ENCODE measurements around the gene MUSTN1.

The MUSTN1 gene

DNA sequence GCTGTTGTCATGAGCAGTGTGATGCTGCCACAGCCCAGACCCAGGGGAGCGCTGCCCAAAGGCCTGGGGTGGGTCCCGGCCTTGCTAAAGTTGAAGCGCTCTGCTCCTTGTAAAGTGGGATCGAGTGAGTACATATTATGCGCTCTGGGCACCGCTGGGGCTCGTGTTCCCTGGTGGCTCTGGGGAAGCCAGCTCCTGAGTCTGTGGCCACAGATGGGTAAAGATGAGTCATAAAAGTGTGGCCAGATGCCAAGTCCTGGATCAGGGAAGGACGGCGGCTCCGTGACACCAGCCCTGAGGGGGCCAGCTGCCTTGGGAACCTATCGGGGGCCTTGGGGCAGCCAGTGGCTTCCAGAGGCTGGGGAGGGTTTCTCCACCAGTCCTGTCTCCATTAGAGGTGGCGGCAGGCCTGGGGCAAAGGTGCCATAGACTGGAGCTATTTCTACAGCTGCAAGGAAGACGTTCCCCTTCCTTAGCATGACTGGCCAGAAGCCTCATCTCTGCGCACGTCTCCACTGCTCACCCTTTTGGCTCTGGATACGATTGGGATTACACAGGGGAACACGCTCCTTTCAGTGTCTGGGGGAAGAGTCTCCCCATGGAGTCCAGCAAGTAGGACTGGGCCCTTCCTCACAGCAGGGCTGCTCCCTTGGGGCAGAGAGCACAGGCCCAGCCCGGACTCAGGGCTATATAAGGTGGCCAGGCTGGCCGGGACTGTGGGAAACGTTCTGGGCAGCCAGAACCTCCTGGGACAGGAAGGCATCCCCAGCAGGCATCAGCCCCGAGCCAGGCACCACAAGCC is 3.1 kb downstream of the MUSTN1 start:
- DNase-seq (ENCODE audit: low spot score): peak; percentile 84

DNA sequence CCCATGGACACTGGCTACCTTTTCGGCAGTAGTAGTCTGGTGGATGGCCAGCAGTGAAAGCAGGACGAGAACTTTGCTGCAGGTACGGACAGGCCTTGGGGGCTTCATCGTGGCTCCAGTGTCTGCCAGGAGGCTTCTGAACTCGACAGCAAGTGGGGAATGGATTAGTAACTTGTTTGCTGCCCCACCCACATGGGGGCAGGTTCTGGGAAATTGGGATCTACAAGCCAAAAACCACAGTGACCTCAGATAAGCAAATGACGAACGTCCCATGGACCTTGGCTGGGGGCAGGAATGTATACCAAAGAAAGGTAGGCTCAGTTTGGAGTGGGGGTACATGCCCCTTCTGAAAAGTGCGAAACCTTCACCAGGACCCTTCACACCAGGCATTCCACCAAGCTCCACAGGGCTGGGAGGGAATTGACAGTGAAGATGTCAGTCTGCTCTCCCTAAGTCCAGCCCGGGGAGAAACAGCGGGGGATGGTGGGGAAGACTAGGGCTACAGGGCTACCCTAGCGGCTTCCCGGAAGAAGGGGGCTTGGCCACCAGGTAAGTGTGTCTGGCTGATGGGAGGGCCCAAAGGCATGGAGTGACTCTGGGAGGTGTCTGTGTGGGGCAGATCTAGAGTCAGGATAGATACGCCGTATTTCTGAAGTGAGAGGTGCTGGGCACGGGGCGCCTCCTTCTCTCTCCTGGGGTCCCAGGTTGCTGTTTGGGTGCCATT is 4.1 kb downstream of the MUSTN1 start, which contains the start of gene ITIH4:
Gene ITIH4 (minus strand): TSS at position 138 of the 724 bp plus-strand sequence. CDS start 30 bp downstream, at position 108.
- no peak for DNase-seq (ENCODE audit: low spot score)

GRCh38 chr3:52829906-52830463 is 4.8 kb downstream of the MUSTN1 start:
- DNase-seq (ENCODE audit: low spot score): no peak

DNA sequence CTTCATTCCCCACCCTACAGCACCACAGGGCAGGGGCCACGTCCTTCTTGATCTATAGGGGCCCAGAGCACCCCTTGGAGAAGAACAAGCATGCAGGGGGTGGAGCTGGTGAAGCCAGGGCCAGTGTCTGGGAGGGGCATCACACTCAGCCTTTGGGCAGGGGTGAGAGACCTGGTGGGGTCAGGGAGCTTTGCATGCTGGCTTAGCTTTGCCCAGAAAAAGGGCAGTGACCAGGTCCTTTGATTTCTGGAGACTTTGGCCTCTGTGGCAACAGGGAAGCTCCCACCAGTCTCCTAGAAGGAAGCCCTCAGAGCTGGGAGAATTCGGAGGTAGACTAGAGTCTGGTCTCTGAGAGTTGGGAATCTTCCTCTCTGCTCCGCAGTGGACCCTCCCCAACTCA is 5.3 kb downstream of the MUSTN1 start:
- no peak for DNase-seq (ENCODE audit: low spot score)

DNA sequence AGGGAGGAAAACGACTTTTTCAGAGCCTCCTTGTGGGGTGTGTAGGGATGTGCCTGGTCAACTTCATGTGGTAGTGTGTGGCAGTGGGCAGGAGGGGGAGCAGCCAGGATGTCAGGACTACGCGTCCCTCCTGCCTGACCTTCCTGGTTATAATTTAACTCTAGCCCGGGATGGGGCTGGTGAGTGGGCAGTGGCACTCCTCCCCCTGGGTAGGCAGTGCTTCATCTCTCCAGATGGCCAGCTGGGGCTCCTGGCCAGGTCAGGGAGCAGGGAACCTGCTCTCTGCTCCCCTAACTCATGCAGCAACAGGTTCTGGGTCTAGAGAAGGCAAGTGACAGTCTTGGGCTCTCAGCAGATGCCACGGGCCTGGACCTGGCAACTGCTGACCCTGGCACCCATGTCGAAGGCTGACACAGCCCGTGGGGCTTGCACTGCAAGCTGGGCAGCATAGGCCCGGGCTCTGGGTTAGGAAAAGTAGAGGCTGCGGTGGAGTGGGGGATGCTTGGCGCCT is 6.9 kb downstream of the MUSTN1 start:
- DNase-seq (ENCODE audit: low spot score): no peak

DNA sequence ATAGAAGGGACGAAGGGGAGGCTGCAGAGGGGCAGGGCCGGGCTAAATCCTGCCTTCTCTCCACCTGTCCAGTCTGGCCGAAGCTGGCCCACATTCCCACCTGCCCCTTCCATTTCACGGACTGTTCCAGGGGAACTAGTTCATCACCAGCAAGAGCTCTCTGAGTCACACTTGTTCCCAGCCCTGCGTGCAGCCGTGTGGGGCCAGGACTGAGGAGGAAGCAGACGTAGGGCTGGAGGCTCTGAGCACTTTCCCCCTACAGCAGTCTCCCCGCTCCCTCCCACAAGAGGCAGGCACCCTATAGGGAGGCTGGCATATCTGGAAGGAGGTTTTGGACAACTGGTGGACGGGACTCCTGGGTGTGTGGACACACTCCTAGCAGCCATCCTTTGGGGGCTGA is 7.4 kb downstream of the MUSTN1 start:
- no peak for DNase-seq (ENCODE audit: low spot score)

DNA sequence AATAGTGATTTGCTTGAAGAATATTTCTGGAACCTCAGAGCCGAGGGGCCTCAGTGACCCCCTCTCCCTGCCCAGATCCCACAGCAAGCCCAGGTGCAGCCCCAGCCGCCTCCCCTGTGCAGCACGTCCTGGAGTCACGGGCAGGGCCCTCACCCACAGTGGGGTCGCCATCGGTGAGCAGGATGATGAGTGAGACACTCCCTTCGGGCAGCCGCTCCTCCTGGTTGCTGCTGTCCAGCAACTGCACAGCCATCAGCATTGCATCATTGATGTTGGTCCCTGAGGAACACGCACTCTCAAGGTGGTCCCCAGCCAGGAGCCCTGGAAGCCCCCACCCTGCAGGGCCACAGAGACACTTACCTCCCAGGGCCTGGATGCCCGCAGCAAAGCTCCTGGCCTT is 10.8 kb downstream of the MUSTN1 start:
- DNase-seq (ENCODE audit: low spot score): no peak

DNA sequence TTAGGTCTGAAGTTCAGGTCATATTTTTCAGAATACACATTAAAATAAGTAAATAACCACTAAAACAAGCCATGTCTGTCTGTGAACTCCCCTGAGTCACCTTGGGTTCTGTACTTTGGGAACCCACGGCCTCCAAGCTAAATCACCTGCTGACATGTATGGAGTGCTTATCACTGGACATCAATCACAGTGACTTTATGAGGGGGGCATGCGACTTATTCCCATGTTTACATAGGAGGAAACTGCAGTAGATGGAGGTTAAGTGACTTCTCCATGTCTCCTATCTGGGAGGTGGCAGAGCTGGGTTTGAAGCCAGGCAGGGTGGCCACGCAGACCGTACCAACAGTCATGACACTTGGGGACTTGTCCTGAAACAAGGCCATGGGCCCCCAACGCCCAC is 12.5 kb downstream of the MUSTN1 start:
- DNase-seq (ENCODE audit: low spot score): no peak

GRCh38 chr3:52820736-52821135 is 14.1 kb downstream of the MUSTN1 start:
- DNase-seq (ENCODE audit: low spot score): peak; percentile 48

DNA sequence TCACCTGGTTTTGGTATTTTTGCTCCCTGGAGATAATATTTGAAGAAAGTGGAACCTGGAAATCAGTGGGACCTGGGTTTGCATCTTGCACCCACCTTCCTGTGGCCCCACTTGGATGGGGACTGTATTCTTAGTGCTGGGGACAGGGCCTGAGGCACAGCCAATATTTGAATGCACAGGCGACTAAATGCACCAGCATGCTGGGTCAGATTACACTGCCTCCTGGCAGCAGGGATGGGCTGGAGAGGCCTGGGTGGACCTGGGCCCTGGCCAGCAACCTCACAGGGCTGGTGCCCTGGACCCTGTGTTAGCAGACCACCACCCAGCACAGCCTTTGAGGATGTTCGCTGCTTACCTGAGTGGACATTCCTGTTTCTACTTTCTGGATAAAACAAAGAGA is 14.9 kb downstream of the MUSTN1 start:
- no peak for DNase-seq (ENCODE audit: low spot score)

- no peak for DNase-seq (ENCODE audit: low spot score)
These were observed 17.0 kb downstream of the MUSTN1 start for GRCh38 chr3:52817860-52818259.

- no peak for DNase-seq (ENCODE audit: low spot score)
These were observed 17.6 kb downstream of the MUSTN1 start for GRCh38 chr3:52817221-52817620.

GRCh38 chr3:52816654-52817053 is 18.2 kb downstream of the MUSTN1 start:
- no peak for DNase-seq (ENCODE audit: low spot score)

- no peak for DNase-seq (ENCODE audit: low spot score)
These were observed 18.6 kb downstream of the MUSTN1 start for GRCh38 chr3:52816199-52816598.

DNA sequence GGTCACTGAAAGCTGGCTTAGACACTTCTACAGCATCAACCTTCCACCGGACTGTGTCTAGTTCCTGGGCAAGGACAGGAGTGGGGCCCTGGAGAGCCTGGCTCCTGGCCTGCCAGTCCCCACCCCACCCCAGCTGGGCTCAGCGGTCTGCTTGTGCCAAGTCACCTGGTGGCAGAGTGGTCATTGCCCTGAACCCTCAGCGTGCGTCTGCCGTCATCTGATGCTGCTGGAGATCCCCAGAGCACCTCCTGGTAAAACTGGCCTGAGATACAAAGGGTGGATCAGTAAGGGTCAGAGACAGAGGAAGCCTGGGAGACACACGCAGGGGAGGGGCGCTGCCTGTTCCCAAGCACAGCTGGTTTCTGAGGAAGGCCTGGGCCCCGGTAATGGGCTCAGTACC is 21.0 kb downstream of the MUSTN1 start:
- no peak for DNase-seq (ENCODE audit: low spot score)

DNA sequence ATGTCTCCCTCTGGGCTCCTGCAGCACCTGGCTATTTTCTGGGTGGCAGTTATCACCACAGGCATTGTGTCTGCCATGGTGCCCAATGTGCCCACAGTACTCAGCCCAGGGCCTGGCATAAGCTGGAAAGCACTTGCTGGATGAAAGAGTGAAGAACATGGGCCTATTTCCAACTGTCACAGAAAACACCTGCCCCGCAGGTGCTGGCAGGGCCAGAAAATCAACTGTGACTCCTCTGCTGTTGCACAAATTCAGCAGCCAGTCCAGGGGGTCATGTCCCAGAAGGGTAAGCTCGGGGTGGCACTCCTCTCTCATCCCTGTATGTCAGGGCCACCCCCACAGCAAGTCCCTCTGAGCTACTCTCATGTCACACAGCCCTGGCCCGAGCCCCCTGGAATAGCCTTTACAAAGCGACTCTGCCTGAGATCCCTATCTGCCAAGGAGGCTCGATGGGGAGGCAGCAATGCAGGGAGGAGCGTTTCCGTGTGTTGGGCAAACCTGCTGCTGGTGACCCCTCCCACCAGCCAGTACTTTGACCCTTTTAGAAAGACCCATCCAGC is 23.3 kb downstream of the MUSTN1 start:
- no peak for DNase-seq (ENCODE audit: low spot score)

GRCh38 chr3:52810923-52811322 is 23.9 kb downstream of the MUSTN1 start:
- DNase-seq (ENCODE audit: low spot score): no peak

DNA sequence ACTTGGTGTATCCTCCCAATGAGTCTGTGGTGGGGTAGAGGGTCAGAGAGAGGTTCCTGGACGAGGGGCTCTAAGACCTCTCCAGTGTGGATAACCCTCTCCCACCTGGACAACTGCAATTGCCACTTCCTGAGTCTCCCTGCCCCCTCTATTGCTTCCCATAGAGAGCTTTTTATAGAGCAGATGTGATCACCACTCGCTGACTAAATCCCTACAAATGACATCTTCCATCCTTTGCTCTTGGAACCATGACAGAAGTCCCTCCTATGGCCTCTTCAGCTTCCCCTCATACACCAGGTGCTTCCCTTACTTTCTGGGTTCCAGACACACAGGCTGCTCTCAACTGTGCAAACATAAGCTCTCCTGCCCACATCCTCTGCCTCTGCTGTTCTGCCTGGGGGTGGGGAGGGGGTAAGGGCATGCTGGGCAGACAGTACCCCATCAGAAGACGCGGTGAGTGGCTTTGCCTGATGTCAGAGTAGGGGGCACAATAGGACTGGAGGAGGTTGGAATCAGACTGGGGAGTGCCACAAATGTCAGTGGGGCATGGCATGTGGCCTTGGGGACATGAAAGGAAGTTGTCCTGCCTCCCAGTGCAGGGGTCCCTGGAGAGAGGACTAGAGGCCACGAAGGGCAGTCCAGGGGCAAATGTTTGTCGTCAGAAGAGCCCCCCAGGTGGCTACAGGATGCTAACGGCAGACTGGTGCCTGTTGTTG is 25.0 kb downstream of the MUSTN1 start:
- DNase-seq (ENCODE audit: low spot score): no peak

GRCh38 chr3:52809149-52809548 is 25.7 kb downstream of the MUSTN1 start:
- no peak for DNase-seq (ENCODE audit: low spot score)

DNA sequence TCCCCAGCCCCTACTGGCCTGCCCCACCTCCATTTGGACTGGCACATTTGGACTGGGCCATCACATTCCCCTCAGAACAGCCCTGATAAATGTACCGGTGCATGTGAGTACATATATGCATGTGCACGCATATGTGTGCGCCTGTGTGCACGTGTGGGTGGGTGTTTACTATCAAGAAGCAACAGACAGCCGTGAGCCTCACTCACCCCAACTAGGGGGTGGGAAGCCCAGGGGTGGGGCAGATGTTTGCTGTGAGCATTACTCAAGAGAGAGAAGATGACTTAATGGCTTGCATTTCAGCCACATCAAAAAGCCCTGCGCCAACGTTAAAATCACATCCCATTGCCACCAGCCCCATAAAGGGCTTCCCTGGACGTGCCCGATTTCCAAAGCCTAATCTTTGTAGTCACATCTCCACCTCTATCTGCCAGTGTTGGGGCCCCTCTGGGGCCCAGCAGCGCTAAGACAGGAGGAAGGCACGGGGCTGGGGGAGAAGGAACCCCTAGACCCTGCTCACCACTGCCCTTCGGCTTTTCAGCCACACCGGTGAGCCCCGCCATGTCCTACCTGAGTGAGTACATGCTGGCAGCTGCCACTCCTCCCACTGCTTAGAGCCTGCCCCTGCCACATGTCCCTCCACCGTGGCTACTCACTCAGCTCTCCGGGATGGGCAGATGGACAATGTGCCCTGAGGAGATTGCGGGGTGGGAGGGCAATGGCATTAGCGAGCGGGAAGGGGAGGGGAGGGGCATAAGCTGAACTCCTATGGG is 29.4 kb downstream of the MUSTN1 start:
- DNase-seq (ENCODE audit: low spot score): no peak

- DNase-seq (ENCODE audit: low spot score): peak; percentile 22
These were observed 33.0 kb downstream of the MUSTN1 start for GRCh38 chr3:52801839-52802238.
